HG02981 (cell line): Measurements from ENCODE around the gene CCDC83.

Experiments used
- ATAC-seq: cut with Tn5 transposase; IDR thresholded peaks from one replicate; pipeline ENCODE4 v1.9.1; 2021; ENCODE audit warnings: mild to moderate bottlenecking, moderate library complexity; ENCODE audit not compliant: unreplicated experiment

Gene CCDC83

DNA sequence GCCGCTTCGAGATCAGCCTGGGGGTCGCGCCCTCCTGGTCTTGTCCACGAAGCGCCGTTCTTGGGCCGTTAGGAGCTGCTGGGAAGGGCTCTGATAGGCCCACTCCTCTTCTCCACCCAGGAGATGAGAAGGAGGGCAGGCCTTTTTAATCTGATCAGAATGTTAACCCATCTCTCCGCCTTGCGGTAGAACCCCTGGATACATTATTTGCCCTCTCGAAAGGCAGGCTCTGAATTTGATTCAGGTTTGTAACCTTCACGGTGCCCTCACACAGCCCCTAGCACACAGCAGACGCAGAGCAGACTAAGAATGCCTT lies at the start of gene CCDC83:
Gene CCDC83, plus strand, starts transcription at position 43 of the 316 bp plus-strand sequence. CDS start 9,741 bp downstream, outside the sequence.
- no peak for ATAC-seq

DNA sequence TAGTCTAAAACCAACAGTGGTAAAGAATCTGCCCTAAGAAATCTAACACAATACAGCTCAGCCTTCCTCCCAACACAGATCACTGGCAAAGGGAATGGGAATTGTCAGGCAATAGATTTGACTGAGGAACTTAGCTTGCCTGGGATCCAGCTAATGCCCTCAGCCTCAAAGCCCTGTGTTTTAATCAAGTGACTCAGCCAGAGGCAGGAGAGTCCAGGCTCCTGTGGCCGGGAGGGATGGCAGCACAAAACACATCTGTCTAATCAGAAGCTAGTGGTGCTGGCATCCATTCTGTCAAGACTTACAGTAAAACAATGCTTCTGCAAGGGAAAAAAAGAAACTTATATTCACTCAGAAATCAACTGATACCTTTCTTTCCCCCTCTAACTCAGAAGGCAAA lies 49.8 kb upstream of the CCDC83 start:
- ATAC-seq = no peak

DNA sequence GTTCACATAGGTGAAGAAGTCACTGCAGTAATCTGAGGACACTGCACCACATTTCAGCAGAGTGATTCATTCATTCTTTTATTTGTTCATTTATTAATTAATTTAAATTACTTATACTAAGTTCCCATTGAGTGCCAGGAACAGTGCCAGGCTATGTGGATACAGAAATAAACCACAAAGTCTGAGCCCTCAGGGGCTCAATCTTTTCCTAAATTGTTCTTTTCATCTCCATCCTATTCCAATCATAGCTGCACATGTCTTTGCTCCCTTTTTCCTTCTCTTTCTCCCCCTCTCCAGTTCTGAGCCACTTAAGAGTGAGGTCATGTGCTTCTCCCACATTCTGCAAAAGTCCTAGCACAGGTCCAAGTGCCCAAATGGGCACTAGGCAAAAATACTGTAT lies 49.2 kb upstream of the CCDC83 start:
- no peak for ATAC-seq

DNA sequence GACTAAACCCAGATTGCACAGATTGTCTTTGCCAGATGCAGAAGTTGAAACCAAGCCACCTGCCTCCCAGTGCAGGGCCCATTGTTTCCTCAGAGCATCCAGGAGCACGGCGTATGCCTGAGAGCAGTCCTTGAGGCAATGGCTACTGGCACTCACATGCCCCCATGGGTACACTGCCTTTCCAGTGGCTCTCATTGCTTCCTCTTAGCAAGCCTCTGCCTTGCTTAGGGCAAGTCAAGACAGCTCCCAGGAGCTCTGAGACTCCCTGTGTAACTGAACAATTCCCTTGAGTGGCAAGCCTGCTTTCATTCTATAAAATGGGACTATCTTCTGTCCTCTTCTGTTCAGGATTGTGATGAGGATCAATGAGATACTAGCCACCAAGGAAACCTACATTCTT lies 48.3 kb upstream of the CCDC83 start:
- no peak for ATAC-seq

DNA sequence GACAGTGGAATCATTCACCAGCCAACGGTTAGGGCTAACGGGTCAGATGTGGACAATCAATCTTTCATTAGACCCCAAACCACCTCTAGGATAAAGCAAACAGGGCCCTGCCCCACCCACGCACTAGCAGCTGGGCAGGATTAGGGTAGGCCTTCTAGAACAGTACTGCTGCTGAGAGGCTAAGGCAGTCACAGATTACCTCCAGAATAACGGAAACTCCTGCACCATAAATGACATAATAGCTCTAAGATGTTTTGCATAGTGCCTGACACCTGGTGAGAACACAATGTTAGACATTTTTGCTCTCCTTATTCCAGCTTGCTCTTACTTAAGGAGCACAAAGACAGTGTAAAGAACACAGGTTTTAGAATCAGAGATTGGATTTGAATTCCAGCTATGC lies 46.0 kb upstream of the CCDC83 start:
- ATAC-seq = peak; percentile 52

DNA sequence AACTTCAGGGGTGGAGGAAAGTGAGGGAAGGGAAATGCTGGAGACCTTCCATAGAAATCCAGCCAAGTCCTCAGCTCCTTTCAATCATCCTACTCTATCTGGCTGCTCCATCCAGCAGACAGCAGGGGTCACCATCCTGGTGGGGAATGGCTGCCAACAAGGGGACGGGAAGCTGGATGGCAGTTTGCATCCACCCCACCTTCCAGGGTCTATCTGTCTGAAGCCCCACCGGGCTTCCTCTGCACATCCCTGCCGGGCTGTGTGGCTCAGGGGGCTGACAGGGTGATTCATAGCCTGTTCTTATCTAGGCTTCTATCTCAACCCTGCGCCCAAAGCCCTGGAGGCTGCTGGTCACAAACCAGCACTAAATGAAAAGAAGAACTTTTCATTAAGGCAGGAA lies 45.3 kb upstream of the CCDC83 start:
- ATAC-seq = no peak

DNA sequence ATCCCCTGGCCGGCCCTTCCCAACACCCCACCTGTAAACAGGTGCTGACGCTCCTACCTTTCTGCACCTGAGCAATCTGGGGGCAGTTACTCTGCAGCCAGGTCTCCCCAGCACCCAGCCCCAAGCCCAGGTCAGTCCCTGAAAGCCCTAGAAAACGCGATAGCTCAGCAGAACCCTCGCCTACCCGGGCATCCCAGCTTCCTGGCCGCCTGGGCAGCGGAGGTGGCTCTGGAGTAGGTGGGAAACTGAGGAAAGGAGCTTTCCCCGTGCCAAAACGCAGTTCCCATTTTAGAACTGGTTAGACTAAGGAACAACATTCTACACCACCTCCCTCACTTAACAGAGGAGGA lies 44.7 kb upstream of the CCDC83 start:
- ATAC-seq = no peak

DNA sequence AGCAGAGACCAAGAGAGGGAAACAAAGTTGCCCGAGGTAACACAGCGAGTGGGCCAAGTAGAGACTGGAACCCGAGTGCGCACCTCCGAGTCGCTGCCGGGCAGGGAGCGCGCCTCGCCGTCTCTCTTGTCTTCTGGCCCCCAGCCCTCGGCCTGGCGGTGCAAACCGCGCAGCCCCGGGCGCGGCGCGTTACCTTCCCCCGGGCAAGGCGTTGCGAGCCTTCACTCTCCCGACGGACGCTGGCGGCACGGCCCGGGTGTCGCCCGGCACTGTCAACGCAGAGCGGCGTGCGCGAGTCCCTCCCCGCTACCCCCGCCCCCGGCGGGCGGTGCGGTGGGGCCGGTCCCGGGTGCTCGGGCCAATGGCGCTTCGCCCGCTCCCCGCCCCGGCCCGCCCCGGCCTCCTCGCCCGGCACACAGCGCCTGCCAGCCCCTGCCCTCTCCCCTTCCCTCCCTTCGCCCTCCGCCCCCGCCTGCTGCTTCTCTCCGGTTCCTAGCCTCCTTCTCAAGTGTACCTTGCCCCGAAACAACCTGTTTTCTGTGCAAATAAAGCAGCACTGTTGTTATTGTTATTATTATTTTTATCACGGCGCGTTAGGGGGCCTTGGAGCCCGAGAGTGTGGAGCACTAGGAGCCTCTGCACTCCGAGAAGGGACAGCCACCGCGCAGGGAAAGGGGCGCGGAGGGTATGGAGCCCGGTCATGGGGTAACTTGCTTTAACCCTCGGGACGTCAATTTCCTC lies 44.1 kb upstream of the CCDC83 start, which contains the start of gene SYTL2:
Gene SYTL2, minus strand, starts transcription at position 271 of the 741 bp plus-strand sequence. CDS start 53,416 bp downstream, outside the sequence.
- ATAC-seq = peak; percentile 81

DNA sequence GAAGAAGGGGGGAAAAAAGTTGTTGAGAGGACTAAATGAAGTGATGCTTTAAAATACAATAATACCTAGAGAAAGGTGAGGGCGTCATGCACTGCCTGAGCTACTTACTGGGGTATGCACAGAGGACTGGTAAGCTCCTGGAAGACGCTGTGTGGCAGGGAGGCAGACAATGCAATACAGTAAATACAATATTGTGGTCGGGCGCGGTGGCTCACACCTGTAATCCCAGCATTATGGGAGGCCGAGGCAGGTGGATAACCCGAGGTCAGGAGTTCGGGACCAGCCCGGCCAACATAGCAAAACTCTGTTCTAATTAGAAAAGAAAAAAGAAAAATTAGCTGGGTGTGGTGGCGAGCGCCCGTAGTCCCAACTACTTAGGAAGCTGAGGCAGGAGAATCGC lies 43.6 kb upstream of the CCDC83 start:
- ATAC-seq = no peak

DNA sequence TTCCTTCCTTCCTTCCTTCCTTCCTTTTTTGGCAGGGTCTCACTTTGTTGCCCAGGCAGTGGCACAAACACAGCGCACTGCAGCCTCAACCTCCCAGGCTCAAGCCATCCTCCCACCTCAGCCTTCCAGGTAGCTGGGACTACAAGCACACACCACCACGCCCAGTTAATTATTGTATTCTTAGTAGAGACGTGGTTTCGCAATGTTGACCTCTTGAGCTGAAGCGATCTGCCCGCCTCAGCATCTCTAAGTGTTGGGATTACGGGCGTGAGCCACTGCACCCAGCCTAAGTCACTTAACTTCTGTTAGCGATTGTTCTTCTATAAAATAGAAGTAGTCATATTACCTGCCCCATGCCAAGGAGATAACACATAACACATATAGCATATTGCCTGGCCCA lies 41.5 kb upstream of the CCDC83 start:
- ATAC-seq = no peak

DNA sequence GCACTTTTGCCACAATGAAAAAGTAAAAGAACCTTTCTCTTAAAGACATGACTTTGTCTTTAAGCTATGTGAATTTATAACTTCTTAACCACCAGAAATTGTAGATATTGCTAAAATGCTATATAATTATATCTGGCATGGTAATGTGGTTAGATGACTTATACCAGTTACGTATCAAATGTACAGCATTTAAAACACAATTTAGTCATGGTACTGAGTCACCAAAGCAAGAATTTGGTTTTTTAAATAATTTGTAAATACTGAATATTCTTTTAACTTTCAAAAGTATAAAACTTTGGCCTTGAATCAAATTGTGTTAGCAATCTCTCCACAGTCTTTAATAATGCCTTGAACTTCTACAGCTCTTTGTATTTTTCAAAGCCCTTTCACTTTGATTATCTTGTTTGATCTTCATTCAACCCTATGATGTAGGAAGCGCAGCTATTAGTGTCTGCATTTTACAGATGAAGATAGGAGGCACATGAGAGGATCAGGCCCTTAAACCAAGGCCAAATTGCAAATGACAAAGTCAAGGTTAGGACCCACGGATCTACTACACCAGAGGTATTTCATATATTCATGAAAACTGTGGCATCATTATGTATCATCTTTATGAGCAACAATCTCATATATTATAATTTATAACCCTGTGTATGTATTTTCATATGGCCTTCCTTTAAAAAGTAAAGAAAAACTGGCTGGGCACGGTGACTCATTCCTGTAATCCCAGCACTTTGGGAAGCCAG lies 39.8 kb upstream of the CCDC83 start:
- no peak for ATAC-seq

DNA sequence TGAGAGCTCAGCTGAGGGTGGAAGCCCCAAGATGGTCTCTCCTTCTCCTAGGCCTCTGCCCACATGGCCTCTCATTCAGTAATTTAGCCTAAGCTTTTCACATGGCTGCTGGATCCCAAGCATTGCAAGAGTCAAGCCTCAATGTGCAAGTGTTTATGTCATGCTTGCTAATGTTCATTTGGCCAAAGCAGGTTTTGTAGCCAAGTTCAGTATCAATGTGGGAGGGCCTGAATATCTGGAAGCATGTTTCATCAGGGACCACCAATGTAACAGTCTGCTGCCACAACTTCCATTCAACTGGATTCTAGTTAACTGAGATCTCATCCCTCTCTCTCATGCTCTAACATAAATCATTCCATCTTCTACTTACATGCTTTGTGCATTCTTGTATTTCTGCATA lies 35.7 kb upstream of the CCDC83 start:
- no peak for ATAC-seq

DNA sequence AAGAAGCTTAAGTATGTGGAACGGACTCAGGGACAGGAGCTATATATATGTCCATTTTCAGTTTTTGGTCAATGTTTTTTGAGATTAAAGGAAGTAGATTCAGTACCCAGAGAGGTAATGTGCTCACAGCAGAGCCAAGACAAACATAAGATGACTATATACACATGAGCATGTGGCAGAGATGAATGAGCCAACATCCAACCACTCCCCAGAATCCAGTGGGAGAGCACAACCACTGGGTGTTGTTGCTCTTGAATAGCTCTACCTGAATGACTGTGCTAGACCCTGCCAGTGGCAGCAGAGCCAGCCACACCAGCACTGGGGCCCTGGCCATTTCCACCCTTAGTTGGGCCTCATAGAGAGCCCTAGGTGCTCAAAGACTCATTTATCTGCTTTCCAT lies 33.5 kb upstream of the CCDC83 start:
- no peak for ATAC-seq

DNA sequence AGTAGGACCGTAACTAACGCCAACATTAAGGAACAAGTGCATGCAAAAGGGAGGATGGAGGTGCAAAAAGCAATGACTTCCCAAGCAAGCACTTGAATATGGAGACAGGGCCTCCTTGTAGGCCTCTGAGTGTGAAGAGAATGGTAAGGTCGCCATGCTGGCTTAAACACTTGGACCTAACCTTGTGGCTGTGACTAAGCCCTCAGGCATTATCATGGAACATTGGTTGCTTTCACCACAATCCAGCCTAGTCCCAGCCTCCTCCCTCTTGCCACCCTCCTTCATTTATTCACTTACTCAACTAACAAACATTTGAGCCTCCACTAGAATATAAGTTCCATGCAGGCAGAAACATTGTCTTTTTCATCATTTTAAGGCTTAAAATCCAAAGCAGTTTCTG lies 32.4 kb upstream of the CCDC83 start:
- no peak for ATAC-seq

DNA sequence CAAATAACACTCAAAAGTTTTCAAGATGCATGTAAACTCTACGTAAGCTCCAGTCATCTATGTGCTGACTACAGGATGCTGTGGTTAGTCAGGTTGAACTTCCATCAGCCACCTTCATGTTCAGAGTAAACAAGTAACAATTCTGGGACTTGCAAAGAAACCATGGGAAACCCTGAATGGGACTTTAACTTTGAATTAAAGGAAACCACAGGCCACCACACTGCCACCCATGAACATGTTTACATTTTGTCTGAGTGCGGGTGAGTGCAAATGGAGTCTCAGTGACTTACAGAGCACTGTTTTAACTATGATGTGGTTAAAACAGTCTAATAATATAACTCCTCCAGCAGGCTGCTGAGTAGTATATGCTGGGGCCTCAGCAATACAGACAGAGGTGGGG lies 31.4 kb upstream of the CCDC83 start:
- ATAC-seq = no peak

DNA sequence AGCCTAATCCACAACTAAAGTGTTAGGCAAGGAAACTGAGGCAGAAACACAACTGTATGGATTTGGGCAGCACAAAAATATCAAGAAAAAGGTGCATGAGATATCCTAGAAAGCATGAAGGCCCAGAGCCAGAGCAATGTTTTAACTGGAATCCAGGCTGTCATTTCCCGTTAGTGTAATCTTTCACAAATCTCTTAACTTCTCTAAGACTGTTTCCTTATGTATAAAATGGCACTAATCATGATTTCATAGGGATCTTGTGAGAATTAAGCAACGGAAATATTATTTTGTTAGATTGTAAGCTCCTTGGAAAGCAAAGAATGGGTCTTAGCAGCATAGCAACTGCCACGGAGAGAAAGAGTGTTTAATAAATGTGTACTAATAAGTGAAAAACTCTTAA lies 29.6 kb upstream of the CCDC83 start:
- ATAC-seq = no peak

DNA sequence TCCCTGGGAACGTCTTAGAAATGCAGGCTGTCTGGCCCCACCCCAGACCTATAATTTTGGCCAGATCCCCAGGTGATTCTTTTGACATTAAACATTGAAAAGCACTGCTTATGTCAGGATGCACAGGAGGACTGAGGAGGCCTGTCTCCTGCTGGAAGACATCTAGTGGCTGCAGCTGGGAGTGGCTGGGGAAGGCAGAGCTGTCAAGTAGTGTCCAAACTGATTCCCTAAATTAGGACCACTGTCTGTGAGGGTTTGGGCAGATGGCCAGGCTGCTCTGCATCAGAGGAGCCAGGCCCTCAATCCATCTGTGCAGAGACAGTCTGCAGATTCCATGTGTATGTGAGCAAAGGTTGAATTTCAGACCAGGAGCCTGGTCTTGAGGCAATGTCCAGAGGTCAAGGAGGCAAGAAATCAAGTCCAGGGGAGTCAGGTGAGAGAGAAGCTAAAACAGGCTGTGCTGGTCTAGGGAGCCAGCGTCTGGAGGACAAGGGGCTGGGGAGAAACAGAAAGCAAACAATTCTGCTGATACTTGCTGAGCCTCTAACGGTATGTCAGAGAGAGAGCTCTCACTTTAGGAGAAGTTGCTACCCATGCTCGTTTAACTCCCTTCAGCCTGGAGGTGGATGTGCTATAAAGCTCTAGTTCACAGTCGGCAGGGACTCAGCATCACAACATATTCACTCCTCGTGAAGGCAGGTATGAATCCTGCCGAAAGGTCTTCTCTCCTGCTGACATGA lies 28.9 kb upstream of the CCDC83 start:
- ATAC-seq = no peak

DNA sequence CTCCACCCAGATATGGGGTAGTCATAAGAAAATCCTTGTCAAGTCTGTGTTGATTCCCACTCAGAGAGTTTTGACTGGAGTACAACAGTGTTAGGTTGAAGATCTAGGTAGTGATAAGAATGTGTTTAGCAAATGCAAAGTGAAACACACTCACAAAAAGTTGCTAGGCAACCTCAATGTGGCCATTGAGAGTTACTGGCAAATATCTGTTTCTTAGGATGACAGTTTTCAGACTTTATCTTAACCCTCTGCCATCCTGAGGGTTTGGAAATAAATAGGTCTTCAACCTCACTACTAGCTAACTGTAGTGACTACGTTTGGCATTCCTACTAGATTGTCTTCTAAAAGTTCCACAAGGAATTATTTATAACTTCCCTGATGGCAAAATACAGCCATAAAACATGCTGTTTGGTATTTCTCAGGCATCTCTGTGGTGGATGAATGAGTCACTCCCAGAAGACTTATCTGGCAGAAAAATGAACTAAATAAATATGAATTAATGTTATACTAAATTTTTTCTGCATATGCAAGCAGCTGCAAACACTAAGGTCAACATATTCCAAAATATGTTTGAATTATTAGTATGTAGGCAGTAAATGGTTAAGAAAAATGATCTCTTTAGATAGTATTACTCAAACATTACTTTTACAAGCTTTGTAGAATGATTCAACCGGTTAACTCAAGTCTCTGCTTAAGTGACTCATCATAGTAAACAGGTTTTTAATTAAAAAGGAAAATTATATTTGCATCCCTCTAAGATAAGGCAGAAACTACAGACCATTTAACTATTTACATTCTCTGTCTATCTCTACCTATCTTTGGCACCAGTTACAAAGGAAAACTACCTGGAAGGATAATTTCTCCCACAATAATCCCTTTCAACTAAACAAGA lies 27.2 kb upstream of the CCDC83 start:
- ATAC-seq = no peak

DNA sequence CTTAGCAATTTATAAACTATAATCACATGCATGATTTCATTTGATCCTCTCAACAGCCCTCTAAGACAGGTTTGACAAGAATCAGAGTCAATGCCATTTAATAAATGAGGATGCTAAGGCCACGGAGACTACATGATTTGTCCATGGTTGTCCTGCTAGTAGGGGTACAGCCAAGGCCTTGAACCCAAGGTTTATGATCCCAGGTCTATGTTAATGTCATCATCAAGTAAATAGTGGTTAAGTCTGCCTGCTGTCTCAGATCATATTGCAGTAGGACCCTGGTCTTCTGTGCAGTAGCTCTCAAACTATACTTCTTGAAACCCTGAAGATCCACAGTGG lies 26.6 kb upstream of the CCDC83 start:
- no peak for ATAC-seq

DNA sequence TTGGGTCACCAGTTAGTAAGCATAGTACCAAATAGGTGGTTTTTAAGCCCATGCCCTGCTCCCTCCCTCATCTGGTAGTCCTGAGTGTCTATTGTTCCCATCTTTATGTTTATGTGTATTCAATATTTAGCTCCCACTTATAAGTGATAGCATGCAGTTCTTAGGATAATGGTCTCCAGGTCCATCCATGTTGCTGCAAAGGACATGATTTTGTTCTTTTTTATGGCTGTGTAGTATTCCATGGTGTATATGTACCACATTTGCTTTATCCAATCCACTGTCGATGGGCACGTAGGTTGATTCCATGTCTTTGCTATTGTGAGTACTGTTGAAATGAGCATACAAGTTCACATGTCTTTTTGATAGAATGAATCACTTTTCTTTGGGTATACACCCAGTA lies 26.0 kb upstream of the CCDC83 start:
- ATAC-seq = no peak

DNA sequence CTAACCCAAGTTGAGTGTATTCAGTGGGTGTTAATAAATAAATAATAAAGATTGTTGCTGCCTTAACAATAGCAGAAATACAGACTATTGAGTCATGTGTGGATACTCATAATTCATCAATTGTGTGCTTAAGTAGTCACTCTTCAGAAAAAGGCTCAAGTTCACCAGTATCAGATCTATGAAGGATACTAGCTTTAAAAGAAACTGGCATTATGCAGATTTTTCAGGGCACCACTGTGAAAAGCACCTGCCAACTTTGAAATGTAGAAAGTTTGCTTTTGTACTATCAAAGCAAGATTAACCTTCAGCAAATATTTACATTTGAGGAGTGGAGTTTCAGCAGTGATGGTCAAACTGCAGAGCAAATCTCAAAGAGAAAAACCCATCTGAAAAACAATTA lies 24.1 kb upstream of the CCDC83 start:
- ATAC-seq = no peak
